NCI-H82 treated with DMSO at 0.1 percent for 48 hours (cell line): ENCODE measurements around the gene MGRN1.

ENCODE experiments used
- DNase-seq: peaks from one replicate; lab custom pipeline; 2025; ENCODE audit not compliant: unreplicated experiment; lab: John Stamatoyannopoulos, UW

Gene MGRN1

GRCh38 chr16:4603624-4604170 lies 20.9 kb upstream of the MGRN1 start:
- no peak for DNase-seq

GRCh38 chr16:4604401-4604800 lies 20.2 kb upstream of the MGRN1 start:
- no peak for DNase-seq

GRCh38 chr16:4606354-4606753 lies 18.3 kb upstream of the MGRN1 start:
- DNase-seq = no peak

GRCh38 chr16:4607841-4608703 lies 16.6 kb upstream of the MGRN1 start:
- no peak for DNase-seq

GRCh38 chr16:4608704-4608980 lies 16.0 kb upstream of the MGRN1 start:
- DNase-seq = no peak

- DNase-seq = no peak
Measured at GRCh38 chr16:4609200-4610010, 15.2 kb upstream of the MGRN1 start.

GRCh38 chr16:4610011-4611005 lies 14.3 kb upstream of the MGRN1 start:
- DNase-seq = no peak

- DNase-seq = no peak
Measured at GRCh38 chr16:4611337-4612021, 13.1 kb upstream of the MGRN1 start.

- no peak for DNase-seq
Measured at GRCh38 chr16:4612474-4612931, 12.1 kb upstream of the MGRN1 start.

- no peak for DNase-seq
Measured at GRCh38 chr16:4612977-4613635, 11.5 kb upstream of the MGRN1 start.

GRCh38 chr16:4613636-4614570 lies 10.7 kb upstream of the MGRN1 start:
- no peak for DNase-seq

GRCh38 chr16:4614571-4615383 lies 9.8 kb upstream of the MGRN1 start, which contains the start of gene UBALD1:
Gene UBALD1, minus strand, starts transcription at chr16:4614888. Its CDS starts 91 bp downstream, at chr16:4614797.
- peak; percentile 34 for DNase-seq

- no peak for DNase-seq
Measured at GRCh38 chr16:4615384-4616046, 9.1 kb upstream of the MGRN1 start.

GRCh38 chr16:4616047-4616811 lies 8.4 kb upstream of the MGRN1 start:
- DNase-seq = peak; percentile 99

- DNase-seq = no peak
Measured at GRCh38 chr16:4617880-4618279, 6.7 kb upstream of the MGRN1 start.

- DNase-seq = peak; percentile 9
Measured at GRCh38 chr16:4618645-4619418, 5.8 kb upstream of the MGRN1 start.
